Common myeloid progenitor, CD34-positive (primary cell): ENCODE measurements around the gene ACSL5.
"Not testable (repeated sequence)": the region's sequence is repeated elsewhere in the genome, so short reads cannot be mapped to it uniquely, and the experiment has no call there.

Experiments
- CTCF ChIA-PET: fragments of 350-600 bp; sonication (Branson Sonifier 250); formaldehyde crosslinking; loops from one replicate; lab custom pipeline; 2021; ENCODE audit warnings: antibody characterized with exemption; lab: Charles Lee
- POLR2A ChIA-PET: fragments of 350-600 bp; sonication (Branson Sonifier 250); formaldehyde crosslinking; loops from one replicate; lab custom pipeline; 2021; ENCODE audit warnings: antibody characterized with exemption; lab: Charles Lee
- DNase-seq, 3 donors: peaks; one replicate each; pipeline versions ENCODE4 v3.0.0 to v3.0.0-alpha.2; 2013
- H3K27ac ChIP-seq, 2 experiments: 1 replicate in 1 of 2; 2 replicates in 1 of 2; pipeline ENCODE4 v1.7.0; 2013; ENCODE audit warnings: inconsistent platforms in 2 of 2, low read length in 2 of 2, mild to moderate bottlenecking in 2 of 2, low read depth in 1 of 2, moderate library complexity in 1 of 2; ENCODE audit not compliant: severe bottlenecking in 2 of 2, insufficient read depth in 1 of 2, poor library complexity in 1 of 2
- H3K27me3 ChIP-seq, 5 experiments: replicated peaks in 2 of 5; 1 replicate in 3 of 5; 2 replicates in 2 of 5; pipeline versions ENCODE4 v1.6.1 to v1.7.0; 2013; ENCODE audit warnings: low read length in 4 of 5, mild to moderate bottlenecking in 2 of 5, moderate library complexity in 2 of 5, inconsistent platforms in 1 of 5; ENCODE audit not compliant: insufficient read depth in 5 of 5, control insufficient read depth in 4 of 5
- H3K36me3 ChIP-seq, 4 experiments: 1 replicate in 2 of 4; 2 replicates in 2 of 4; pipeline versions ENCODE4 v1.6.1 to v1.7.0; 2013; ENCODE audit warnings: low read length in 3 of 4, control low read depth in 1 of 4, mild to moderate bottlenecking in 1 of 4; ENCODE audit not compliant: control insufficient read depth in 4 of 4, insufficient read depth in 4 of 4
- H3K4me1 ChIP-seq, 4 experiments: 1 replicate in 3 of 4; 2 replicates in 1 of 4; pipeline versions ENCODE4 v1.6.1 to v1.7.1; 2013; ENCODE audit warnings: low read length in 3 of 4, mild to moderate bottlenecking in 3 of 4, control low read depth in 1 of 4, inconsistent platforms in 1 of 4, moderate library complexity in 1 of 4; ENCODE audit not compliant: control insufficient read depth in 4 of 4, insufficient read depth in 4 of 4; ENCODE audit errors: control extremely low read depth in 1 of 4
- H3K4me3 ChIP-seq, 7 experiments: 1 replicate in 4 of 7; 2 replicates in 3 of 7; pipeline versions ENCODE4 v1.5.1 to v1.7.0; 2013; ENCODE audit warnings: mild to moderate bottlenecking in 7 of 7, low read length in 6 of 7, moderate library complexity in 6 of 7, inconsistent platforms in 2 of 7, low read depth in 2 of 7, control low read depth in 1 of 7; ENCODE audit not compliant: insufficient read depth in 4 of 7, control insufficient read depth in 1 of 7; ENCODE audit errors: extremely low read depth in 1 of 7
- H3K9me3 ChIP-seq, 5 experiments: 1 replicate in 4 of 5; 2 replicates in 1 of 5; pipeline versions ENCODE4 v1.6.1 to v1.7.1; 2013; ENCODE audit warnings: low read length in 4 of 5, mild to moderate bottlenecking in 2 of 5, inconsistent platforms in 1 of 5, low read depth in 1 of 5, moderate library complexity in 1 of 5; ENCODE audit not compliant: control insufficient read depth in 4 of 5, insufficient read depth in 2 of 5; ENCODE audit errors: control extremely low read depth in 1 of 5
- WGBS: methylation state at CpG from one replicate; pipeline ENCODE4 v1.1.5; 2013; ENCODE audit not compliant: insufficient coverage; 5-methylcytosine and 5-hydroxymethylcytosine counted together

The ACSL5 gene

DNA sequence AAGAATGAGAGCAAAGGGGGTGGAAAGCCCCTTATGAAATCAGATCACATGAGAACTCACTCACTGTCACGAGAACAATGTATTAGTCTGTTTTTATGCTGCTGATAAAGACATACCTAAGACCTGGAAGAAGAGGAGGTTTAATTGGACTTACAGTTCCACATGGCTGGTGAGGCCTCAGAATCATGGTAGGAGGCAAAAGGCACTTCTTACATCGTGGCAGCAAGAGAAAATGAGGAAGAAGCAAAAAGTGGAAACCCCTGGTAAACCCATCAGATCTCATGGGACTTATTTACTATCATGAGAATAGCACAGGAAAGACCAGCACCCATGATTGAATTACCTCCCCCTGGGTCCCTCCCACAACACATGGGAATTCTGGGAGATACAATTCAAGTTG is 32.9 kb downstream of the ACSL5 start:
- H3K27me3 ChIP-seq, DNase-seq, H3K27ac ChIP-seq, H3K9me3 ChIP-seq, H3K4me3 ChIP-seq, H3K4me1 ChIP-seq, POLR2A ChIA-PET: not testable (repeated sequence)
- 100% methylated on average over 1 of the region's 2 CpGs for WGBS
- peaks cover 10 to 86% (median 37%) of the 10 kb centered on the region in 4 experiments for H3K36me3 ChIP-seq
- CTCF ChIA-PET, result interaction anchor here (0.6 kb wide), 1 partner anchor 85 kb away, joined by 4 read pairs; no protein-coding TSS in a partner anchor

DNA sequence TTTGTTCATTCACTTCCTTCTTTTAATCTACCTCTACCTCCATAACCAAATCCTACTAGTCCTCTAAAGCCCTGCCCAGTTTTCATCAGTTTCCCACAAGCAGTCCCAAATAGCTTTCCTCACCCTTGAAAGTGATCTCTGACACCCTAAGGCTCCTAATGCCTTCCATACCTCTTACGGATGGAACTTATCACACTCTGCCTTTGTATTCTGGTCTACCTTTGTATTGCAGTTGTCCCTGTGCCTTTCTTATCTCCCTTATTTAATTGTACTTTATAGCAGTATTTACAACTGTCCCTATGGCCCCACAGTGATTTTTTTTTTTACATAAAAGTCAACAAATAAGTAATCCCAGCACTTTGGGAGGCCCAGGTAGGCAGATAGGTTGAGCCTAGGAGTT is 33.8 kb downstream of the ACSL5 start:
- H3K9me3 ChIP-seq, result peaks cover 0 to 2% (median 0%) of the 10 kb centered on the region in 5 experiments
- POLR2A ChIA-PET, result no interaction called here
- no peak overlapping the region for H3K27ac ChIP-seq
- H3K4me1 ChIP-seq, result no peaks in the 10 kb centered on the region
- no peak overlapping the region for H3K4me3 ChIP-seq
- WGBS, result 100% methylated on average over 1 of the region's 1 CpG
- H3K27me3 ChIP-seq, result no peaks in the 10 kb centered on the region
- CTCF ChIA-PET, result interaction anchor here (0.7 to 1.2 kb wide), 2 partner anchors 17 to 35 kb away, joined by 3 read pairs; no protein-coding TSS in a partner anchor
- H3K36me3 ChIP-seq, result peaks cover 10 to 88% (median 39%) of the 10 kb centered on the region in 4 experiments
- DNase-seq, result no peak

DNA sequence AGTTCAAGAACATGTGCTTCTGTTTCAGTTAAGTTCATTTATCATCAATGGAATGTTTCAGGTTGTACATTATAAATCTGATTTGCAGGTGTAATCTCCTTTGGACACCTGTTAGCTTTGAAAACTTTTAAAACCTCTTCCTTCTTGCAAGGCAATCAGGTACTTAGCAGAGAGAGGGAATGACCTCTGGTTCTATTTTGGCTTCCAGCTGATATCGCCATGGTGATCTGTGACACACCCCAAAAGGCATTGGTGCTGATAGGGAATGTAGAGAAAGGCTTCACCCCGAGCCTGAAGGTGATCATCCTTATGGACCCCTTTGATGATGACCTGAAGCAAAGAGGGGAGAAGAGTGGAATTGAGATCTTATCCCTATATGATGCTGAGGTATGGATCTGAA is 35.4 kb downstream of the ACSL5 start:
- ChIA-PET POLR2A (no interaction called here), CTCF (interaction anchor here (0.9 kb wide), 1 partner anchor 27 kb away, joined by 3 read pairs; no protein-coding TSS in a partner anchor)
- Histone ChIP-seq H3K4me3 (no peak overlapping the region), H3K9me3 (peaks cover 0 to 2% (median 0%) of the 10 kb centered on the region in 5 experiments), H3K36me3 (peaks cover 13 to 80% (median 44%) of the 10 kb centered on the region in 4 experiments), H3K27me3 (no peaks in the 10 kb centered on the region), H3K27ac (no peak overlapping the region), H3K4me1 (no peaks in the 10 kb centered on the region)
- WGBS, result 100% methylated on average over 2 of the region's 2 CpGs
- no peak for DNase-seq

DNA sequence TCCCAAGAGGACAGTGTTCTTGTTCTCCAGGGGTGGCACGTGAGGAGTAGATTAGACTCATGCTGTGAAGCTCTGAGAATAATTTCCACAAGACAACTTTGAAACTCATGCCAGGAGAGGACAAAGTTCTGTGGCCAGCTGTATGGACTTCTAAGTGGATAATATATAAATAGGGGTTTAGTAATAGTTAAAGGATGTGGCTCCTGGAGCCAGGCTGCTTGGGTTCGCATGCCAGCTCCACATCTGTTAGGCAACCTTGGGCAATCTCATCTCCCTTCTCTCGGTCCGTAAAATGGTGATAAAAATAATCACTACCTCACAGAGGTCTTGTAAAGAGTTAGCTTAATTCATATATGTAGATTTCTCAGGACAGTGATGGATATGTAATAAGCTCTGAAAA is 35.8 kb downstream of the ACSL5 start:
- peaks cover 17 to 80% (median 43%) of the 10 kb centered on the region in 4 experiments for H3K36me3 ChIP-seq
- no peaks in the 10 kb centered on the region for H3K4me1 ChIP-seq
- 100% methylated on average over 1 of the region's 4 CpGs for WGBS
- no peak for DNase-seq
- H3K27me3 ChIP-seq, result no peaks in the 10 kb centered on the region
- peaks cover 0 to 2% (median 0%) of the 10 kb centered on the region in 5 experiments for H3K9me3 ChIP-seq
- CTCF ChIA-PET, result interaction anchor here (0.9 kb wide), 1 partner anchor 26 kb away, joined by 3 read pairs; no protein-coding TSS in a partner anchor
- POLR2A ChIA-PET, result no interaction called here
- H3K27ac ChIP-seq, result no peak overlapping the region
- no peak overlapping the region for H3K4me3 ChIP-seq

DNA sequence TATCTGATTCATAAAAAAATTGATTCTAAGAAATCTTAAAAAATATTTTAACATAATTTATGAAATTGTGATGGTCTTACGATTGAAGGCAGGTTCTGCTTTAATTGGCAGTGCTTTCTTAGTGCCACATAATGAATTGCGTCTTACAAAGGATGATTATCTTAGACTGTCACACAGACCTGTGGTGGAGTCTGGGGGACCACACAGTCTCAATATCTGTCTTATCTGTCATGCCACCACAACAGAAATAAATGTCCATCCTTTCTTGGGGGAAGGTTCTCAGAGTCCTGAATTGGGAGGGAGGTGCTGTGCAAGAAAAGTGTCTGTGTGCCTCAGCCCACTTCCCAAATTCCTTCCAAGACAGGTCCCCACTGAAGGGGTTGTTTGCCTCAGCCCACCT is 38.8 kb downstream of the ACSL5 start:
- H3K27ac ChIP-seq, result no peak overlapping the region
- no CpG with 5 or more reads among the region's 2 CpGs for WGBS
- H3K4me1 ChIP-seq, result no peaks in the 10 kb centered on the region
- H3K36me3 ChIP-seq, result peaks cover 21 to 72% (median 47%) of the 10 kb centered on the region in 4 experiments
- POLR2A ChIA-PET, result no interaction called here
- H3K27me3 ChIP-seq, result no peaks in the 10 kb centered on the region
- H3K4me3 ChIP-seq, result no peak overlapping the region
- no peaks in the 10 kb centered on the region for H3K9me3 ChIP-seq
- CTCF ChIA-PET, result interaction anchor here (1.9 kb wide), 1 partner anchor 11 kb away, joined by 4 read pairs; no protein-coding TSS in a partner anchor
- peak; percentile 43 to 72 (median 50) for DNase-seq

DNA sequence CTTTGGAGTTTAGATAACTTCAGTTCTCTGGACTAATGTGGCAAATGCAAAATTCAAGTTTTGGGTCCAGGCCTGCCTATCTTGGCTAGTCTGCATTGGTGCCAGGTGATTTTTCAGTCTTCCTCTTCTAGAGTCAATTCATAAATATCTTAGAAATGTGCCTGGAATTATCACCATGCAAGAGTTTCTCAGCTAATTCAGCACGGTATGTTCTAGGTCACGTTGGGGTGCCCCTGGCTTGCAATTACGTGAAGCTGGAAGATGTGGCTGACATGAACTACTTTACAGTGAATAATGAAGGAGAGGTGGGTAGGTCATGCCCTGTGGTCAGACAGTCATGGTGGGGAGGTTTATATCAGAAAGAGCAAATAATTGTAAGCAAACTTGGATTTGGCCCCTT is 47.8 kb downstream of the ACSL5 start:
- Histone ChIP-seq H3K27ac (no peak overlapping the region), H3K4me1 (no peaks in the 10 kb centered on the region), H3K4me3 (no peak overlapping the region), H3K36me3 (peaks cover 26 to 68% (median 53%) of the 10 kb centered on the region in 4 experiments), H3K27me3 (no peaks in the 10 kb centered on the region), H3K9me3 (no peaks in the 10 kb centered on the region)
- DNase-seq, result no peak
- CTCF ChIA-PET, result interaction anchor here (1.3 kb wide), 1 partner anchor 285 kb away, joined by 4 read pairs; no protein-coding TSS in a partner anchor
- WGBS, result 100% methylated on average over 3 of the region's 3 CpGs
- POLR2A ChIA-PET, result no interaction called here

DNA sequence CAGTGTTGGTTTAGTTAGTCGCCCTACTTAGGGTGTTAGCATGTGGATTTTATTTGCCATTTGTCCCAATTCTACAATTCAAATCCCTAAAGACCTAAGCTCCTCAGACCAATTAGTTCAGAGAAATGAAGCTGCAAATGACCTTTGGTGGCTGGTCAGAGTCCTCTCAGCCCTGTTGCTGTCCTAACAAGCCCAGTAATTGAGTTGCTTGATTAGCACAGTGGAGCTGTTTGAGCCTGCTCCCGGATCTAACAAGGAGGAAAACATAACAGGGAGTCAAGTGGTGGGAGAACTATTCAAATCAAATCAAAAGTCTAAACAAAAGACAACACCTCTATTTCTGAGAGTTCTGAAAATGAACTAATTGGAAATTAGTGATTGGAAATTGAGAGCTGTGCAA is 50.7 kb downstream of the ACSL5 start:
- CTCF ChIA-PET, result interaction anchor here (1.1 to 2.2 kb wide), 5 partner anchors 10 to 287 kb away, joined by 3 to 15 read pairs (median 4); partner anchors contain the start of genes VTI1A and ZDHHC6

More for the DNA sequence above, 50.7 kb downstream of the ACSL5 start:
- H3K27ac ChIP-seq, result no peak overlapping the region
- no peaks in the 10 kb centered on the region for H3K4me1 ChIP-seq
- POLR2A ChIA-PET, result no interaction called here
- no CpG with 5 or more reads among the region's 2 CpGs for WGBS
- no peaks in the 10 kb centered on the region for H3K27me3 ChIP-seq
- H3K9me3 ChIP-seq, result no peaks in the 10 kb centered on the region
- DNase-seq, result no peak
- peaks cover 21 to 75% (median 56%) of the 10 kb centered on the region in 4 experiments for H3K36me3 ChIP-seq
- H3K4me3 ChIP-seq, result no peak overlapping the region
